NT2/D1 (cell line): ENCODE results near the gene MCOLN1.
"Not testable (repeated sequence)": the region's sequence is repeated elsewhere in the genome, so short reads cannot be mapped to it uniquely, and the experiment has no call there.

Experiments
- DNase-seq: peaks from one replicate; pipeline ENCODE4 v3.0.0-alpha.2; 2011; ENCODE audit warnings: low read depth, low spot score
- H3K27me3 ChIP-seq: 2 replicates; pipeline ENCODE4 v1.6.0; 2011; ENCODE audit warnings: mild to moderate bottlenecking; ENCODE audit not compliant: insufficient read length, insufficient read depth
- H3K36me3 ChIP-seq: 2 replicates; pipeline ENCODE4 v1.6.1; 2011; ENCODE audit warnings: mild to moderate bottlenecking, low read length, mixed read lengths; ENCODE audit not compliant: insufficient read depth, insufficient read length
- H3K4me1 ChIP-seq: 2 replicates; pipeline ENCODE4 v1.5.1; 2011; ENCODE audit not compliant: insufficient read depth, insufficient read length
- H3K4me3 ChIP-seq: 2 replicates; pipeline ENCODE4 v1.5.1; 2011; ENCODE audit warnings: low read depth; ENCODE audit not compliant: insufficient read length
- H3K9ac ChIP-seq: 2 replicates; pipeline ENCODE4 v1.6.0; 2011; ENCODE audit warnings: low read depth; ENCODE audit not compliant: insufficient read length
- H3K9me3 ChIP-seq: 2 replicates; pipeline ENCODE4 v1.5.1; 2011; ENCODE audit warnings: mild to moderate bottlenecking, low read length; ENCODE audit not compliant: insufficient read depth
- SUZ12 ChIP-seq: IDR thresholded peaks from 2 replicates; pipeline ENCODE4 v1.6.1; 2011; ENCODE audit not compliant: insufficient read length, insufficient read depth; ENCODE audit errors: extremely low read depth
- YY1 ChIP-seq: IDR thresholded peaks from 2 replicates; pipeline ENCODE4 v1.6.1; 2011; ENCODE audit not compliant: insufficient read length, insufficient read depth
- ZNF274 ChIP-seq: IDR thresholded peaks from 2 replicates; pipeline ENCODE4 v1.6.1; 2011; ENCODE audit warnings: mild to moderate bottlenecking, low read depth, low read length

The MCOLN1 gene

DNA sequence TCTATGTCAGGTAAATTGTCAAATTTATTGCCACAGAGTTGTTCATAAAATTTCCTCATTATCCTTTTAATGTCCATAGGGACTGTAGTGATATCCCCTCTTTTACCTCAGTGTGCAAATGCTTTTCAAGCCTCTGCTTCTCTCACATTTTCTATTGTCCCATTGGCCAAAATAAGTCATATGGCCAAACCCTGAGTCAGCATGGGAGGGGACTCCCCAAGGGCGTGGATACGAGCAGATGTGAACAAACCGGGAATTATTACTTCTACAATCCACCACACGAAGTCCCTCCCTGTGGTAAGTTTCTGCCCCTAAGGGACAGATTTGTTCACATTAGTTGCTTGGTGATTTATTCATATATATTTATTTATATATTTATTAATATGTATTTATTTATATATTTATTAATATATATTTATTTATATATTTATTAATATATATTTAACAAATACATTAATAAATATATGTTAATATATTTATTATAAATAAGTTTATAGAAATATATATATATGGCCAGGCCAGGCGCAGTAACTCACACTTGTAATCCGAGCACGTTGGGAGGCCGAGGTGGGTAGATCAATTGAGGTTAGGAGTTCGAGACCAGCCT, 53.1 kb downstream of the MCOLN1 start:
- Histone ChIP-seq H3K9me3 (no peaks in the 10 kb centered on the region), H3K27me3 (peaks cover 6% of the 10 kb centered on the region), H3K4me1 (no peaks in the 10 kb centered on the region), H3K36me3 (no peaks in the 10 kb centered on the region), H3K4me3 (no peak overlapping the region), H3K9ac (no peak overlapping the region)
- TF ChIP-seq ZNF274 (no peak), YY1 (no peak), SUZ12 (no peak)
- no peak for DNase-seq

- not testable (repeated sequence) for H3K9ac ChIP-seq, H3K9me3 ChIP-seq, H3K27me3 ChIP-seq, H3K4me3 ChIP-seq, H3K36me3 ChIP-seq, DNase-seq, H3K4me1 ChIP-seq
These were observed 55.0 kb downstream of the MCOLN1 start for GRCh38 chr19:7577422-7577821.

GRCh38 chr19:7578127-7578526, 55.7 kb downstream of the MCOLN1 start:
- no peak for TF ChIP-seq SUZ12
- no peak for TF ChIP-seq ZNF274
- TF ChIP-seq YY1 = no peak
- H3K27me3 ChIP-seq = peaks cover 6% of the 10 kb centered on the region
- DNase-seq = no peak
- no peak overlapping the region for H3K9ac ChIP-seq
- no peaks in the 10 kb centered on the region for H3K9me3 ChIP-seq
- peaks cover 4% of the 10 kb centered on the region for H3K4me1 ChIP-seq
- no peaks in the 10 kb centered on the region for H3K36me3 ChIP-seq
- H3K4me3 ChIP-seq = no peak overlapping the region

- Histone ChIP-seq H3K27me3 (peaks cover 6% of the 10 kb centered on the region), H3K9ac (no peak overlapping the region), H3K4me3 (no peak overlapping the region), H3K9me3 (no peaks in the 10 kb centered on the region), H3K36me3 (no peaks in the 10 kb centered on the region), H3K4me1 (peaks cover 4% of the 10 kb centered on the region)
- TF ChIP-seq SUZ12 (no peak), ZNF274 (no peak), YY1 (no peak)
- no peak for DNase-seq
These were observed 56.8 kb downstream of the MCOLN1 start for GRCh38 chr19:7579182-7579581.

- Histone ChIP-seq H3K36me3 (no peaks in the 10 kb centered on the region), H3K9me3 (no peaks in the 10 kb centered on the region), H3K9ac (peak overlapping the region; percentile 32), H3K4me1 (peaks cover 4% of the 10 kb centered on the region), H3K27me3 (no peaks in the 10 kb centered on the region), H3K4me3 (no peak overlapping the region)
- no peak for DNase-seq
- no peak for TF ChIP-seq YY1
- TF ChIP-seq SUZ12 = no peak
- no peak for TF ChIP-seq ZNF274
These were observed 60.0 kb downstream of the MCOLN1 start for GRCh38 chr19:7582446-7582845.
